ENCODE results near the gene RTN4R.

The RTN4R gene

GRCh38 chr22:20239676-20240446 is 28.3 kb downstream of the RTN4R start:
- DNase-seq, result no peak

- DNase-seq, result no peak
Observed at GRCh38 chr22:20238901-20239675, 29.0 kb downstream of the RTN4R start.

GRCh38 chr22:20238536-20238900 is 29.6 kb downstream of the RTN4R start:
- DNase-seq, result peak; percentile 27

GRCh38 chr22:20237480-20238440 is 30.4 kb downstream of the RTN4R start:
- DNase-seq, result no peak

GRCh38 chr22:20236052-20236717 is 31.9 kb downstream of the RTN4R start:
- no peak for DNase-seq

GRCh38 chr22:20235389-20235991 is 32.6 kb downstream of the RTN4R start:
- DNase-seq, result no peak

- DNase-seq, result no peak
Observed at GRCh38 chr22:20234760-20235388, 33.2 kb downstream of the RTN4R start.

GRCh38 chr22:20234314-20234682 is 33.8 kb downstream of the RTN4R start:
- no peak for DNase-seq

GRCh38 chr22:20233351-20234313 is 34.5 kb downstream of the RTN4R start:
- DNase-seq, result no peak

GRCh38 chr22:20232781-20233180 is 35.3 kb downstream of the RTN4R start:
- no peak for DNase-seq

- DNase-seq, result no peak
Observed at GRCh38 chr22:20232237-20232598, 35.9 kb downstream of the RTN4R start.

- DNase-seq, result no peak
Observed at GRCh38 chr22:20231514-20232236, 36.4 kb downstream of the RTN4R start.

GRCh38 chr22:20230777-20231420 is 37.2 kb downstream of the RTN4R start:
- no peak for DNase-seq

GRCh38 chr22:20229916-20230775 is 38.0 kb downstream of the RTN4R start:
- no peak for DNase-seq

GRCh38 chr22:20228939-20229272 is 39.2 kb downstream of the RTN4R start:
- no peak for DNase-seq

- no peak for DNase-seq
Observed at GRCh38 chr22:20228055-20228938, 39.8 kb downstream of the RTN4R start.

- DNase-seq, result no peak
Observed at GRCh38 chr22:20227363-20227762, 40.8 kb downstream of the RTN4R start.

Data from NCI-H1436 treated with DMSO at 0.1 percent for 48 hours (cell line).